ENCODE results near the gene ZNF837.

ZNF837 gene

GRCh38 chr19:58400916-58401839 lies 20.3 kb upstream of the ZNF837 start:
- peak; percentile 99 for DNase-seq (ENCODE audit: extremely low spot score)
- ChIA-PET CTCF (no interaction called here), POLR2A (no interaction called here)
- TF ChIP-seq CTCF (IDR thresholded peaks at IDR 0.05; ENCODE audit: control extremely low read depth, extremely low read depth, low read depth, missing control alignments) = no peak

GRCh38 chr19:58400316-58400915 lies 19.6 kb upstream of the ZNF837 start:
- CTCF ChIA-PET = no interaction called here
- no peak for TF ChIP-seq CTCF (IDR thresholded peaks at IDR 0.05; ENCODE audit: control extremely low read depth, extremely low read depth, low read depth, missing control alignments)
- POLR2A ChIA-PET = interaction anchor here (1.2 kb wide), 1 partner anchor 12 kb away, joined by 5 read pairs; no protein-coding TSS in a partner anchor
- no peak for DNase-seq (ENCODE audit: extremely low spot score)

- CTCF ChIA-PET = no interaction called here
- no peak for TF ChIP-seq CTCF (IDR thresholded peaks at IDR 0.05; ENCODE audit: control extremely low read depth, extremely low read depth, low read depth, missing control alignments)
- no peak for DNase-seq (ENCODE audit: extremely low spot score)
- POLR2A ChIA-PET = interaction anchor here (1.2 kb wide), 1 partner anchor 12 kb away, joined by 5 read pairs; no protein-coding TSS in a partner anchor
Measured at GRCh38 chr19:58399903-58400302, 19.1 kb upstream of the ZNF837 start.

- no peak for DNase-seq (ENCODE audit: extremely low spot score)
- TF ChIP-seq CTCF (IDR thresholded peaks at IDR 0.05; ENCODE audit: control extremely low read depth, extremely low read depth, low read depth, missing control alignments) = no peak
- ChIA-PET POLR2A (no interaction called here), CTCF (no interaction called here)
Measured at GRCh38 chr19:58398545-58398944, 17.7 kb upstream of the ZNF837 start.

GRCh38 chr19:58398087-58398486 lies 17.3 kb upstream of the ZNF837 start:
- no peak for TF ChIP-seq CTCF (IDR thresholded peaks at IDR 0.05; ENCODE audit: control extremely low read depth, extremely low read depth, low read depth, missing control alignments)
- CTCF ChIA-PET = no interaction called here
- POLR2A ChIA-PET = no interaction called here

GRCh38 chr19:58397533-58398037 lies 16.8 kb upstream of the ZNF837 start:
- POLR2A ChIA-PET = no interaction called here
- DNase-seq (ENCODE audit: extremely low spot score) = no peak
- CTCF ChIA-PET = no interaction called here
- no peak for TF ChIP-seq CTCF (IDR thresholded peaks at IDR 0.05; ENCODE audit: control extremely low read depth, extremely low read depth, low read depth, missing control alignments)

More at GRCh38 chr19:58398087-58398486, 17.3 kb upstream of the ZNF837 start:
- no peak for DNase-seq (ENCODE audit: extremely low spot score)

Data from GM10248 (cell line).